Central memory CD8-positive, alpha-beta T cell (primary cell): ENCODE data around the gene GABRA4.

Experiments
- ATAC-seq: fragments of 150-1000 bp; cut with Tn5 transposase; replicated peaks from 2 replicates; pipeline ENCODE4 v1.10.0; 2022; ENCODE audit warnings: mild to moderate bottlenecking, moderate FRiP score, moderate number of reproducible peaks; ENCODE audit not compliant: poor library complexity, severe bottlenecking; ENCODE audit errors: extremely low read depth
- DNase-seq, 2 donors: peaks; one replicate each; pipeline ENCODE4 v3.0.0; 2021; ENCODE audit warnings: low spot score in 2 of 2
- H3K27ac Mint-ChIP-seq: one replicate; pipeline ENCODE4 v1.8.0; 2022; ENCODE audit warnings: low read depth, mild to moderate bottlenecking, moderate library complexity, mixed read lengths
- H3K27me3 Mint-ChIP-seq: one replicate; pipeline ENCODE4 v1.8.0; 2022; ENCODE audit warnings: mixed read lengths
- H3K36me3 Mint-ChIP-seq: one replicate; pipeline ENCODE4 v1.8.0; 2022; ENCODE audit warnings: mild to moderate bottlenecking, moderate library complexity, mixed read lengths; ENCODE audit not compliant: insufficient read depth
- H3K4me1 Mint-ChIP-seq: one replicate; pipeline ENCODE4 v1.8.0; 2022; ENCODE audit warnings: mixed read lengths
- H3K4me3 Mint-ChIP-seq: one replicate; pipeline ENCODE4 v1.8.0; 2022; ENCODE audit warnings: mild to moderate bottlenecking, moderate library complexity, mixed read lengths
- H3K9me3 Mint-ChIP-seq: one replicate; pipeline ENCODE4 v1.8.0; 2022; ENCODE audit warnings: mixed read lengths

Gene GABRA4

GRCh38 chr4:47010347-47010911 lies 17.0 kb upstream of the GABRA4 start:
- peaks cover 3% of the 10 kb centered on the region for H3K36me3 Mint-ChIP-seq
- ATAC-seq (no peak), DNase-seq (no peak)
- peak overlapping the region; percentile 65 for H3K4me3 Mint-ChIP-seq
- no peaks in the 10 kb centered on the region for H3K9me3 Mint-ChIP-seq
- peak overlapping the region; percentile 75 for H3K27ac Mint-ChIP-seq
- peaks cover 19% of the 10 kb centered on the region for H3K4me1 Mint-ChIP-seq
- H3K27me3 Mint-ChIP-seq, result no peaks in the 10 kb centered on the region

GRCh38 chr4:47002580-47002979 lies 9.2 kb upstream of the GABRA4 start:
- H3K36me3 Mint-ChIP-seq, result no peaks in the 10 kb centered on the region
- no peak overlapping the region for H3K27ac Mint-ChIP-seq
- peaks cover 12% of the 10 kb centered on the region for H3K27me3 Mint-ChIP-seq
- H3K9me3 Mint-ChIP-seq, result no peaks in the 10 kb centered on the region
- H3K4me3 Mint-ChIP-seq, result no peak overlapping the region
- DNase-seq (no peak), ATAC-seq (no peak)
- H3K4me1 Mint-ChIP-seq, result no peaks in the 10 kb centered on the region

- no peak for ATAC-seq
- H3K27ac Mint-ChIP-seq, result no peak overlapping the region
Observed at GRCh38 chr4:47000406-47000805, 7.0 kb upstream of the GABRA4 start.

GRCh38 chr4:46999566-46999965 lies 6.2 kb upstream of the GABRA4 start:
- peaks cover 35% of the 10 kb centered on the region for H3K27me3 Mint-ChIP-seq
- ATAC-seq (no peak), DNase-seq (no peak)
- no peak overlapping the region for H3K27ac Mint-ChIP-seq
- H3K36me3 Mint-ChIP-seq, result no peaks in the 10 kb centered on the region
- no peaks in the 10 kb centered on the region for H3K9me3 Mint-ChIP-seq
- no peaks in the 10 kb centered on the region for H3K4me1 Mint-ChIP-seq
- H3K4me3 Mint-ChIP-seq, result no peak overlapping the region

More at GRCh38 chr4:47000406-47000805, 7.0 kb upstream of the GABRA4 start:
- peaks cover 26% of the 10 kb centered on the region for H3K27me3 Mint-ChIP-seq
- no peak for DNase-seq
- H3K9me3 Mint-ChIP-seq, result no peaks in the 10 kb centered on the region
- H3K4me3 Mint-ChIP-seq, result no peak overlapping the region
- no peaks in the 10 kb centered on the region for H3K36me3 Mint-ChIP-seq
- no peaks in the 10 kb centered on the region for H3K4me1 Mint-ChIP-seq

- ATAC-seq (peak; percentile 28), DNase-seq (no peak)
- H3K4me1 Mint-ChIP-seq, result peaks cover 15% of the 10 kb centered on the region
- H3K27ac Mint-ChIP-seq, result no peak overlapping the region
- H3K9me3 Mint-ChIP-seq, result no peaks in the 10 kb centered on the region
- H3K27me3 Mint-ChIP-seq, result peaks cover 71% of the 10 kb centered on the region
- peak overlapping the region; percentile 39 for H3K4me3 Mint-ChIP-seq
- H3K36me3 Mint-ChIP-seq, result no peaks in the 10 kb centered on the region
Observed at GRCh38 chr4:46994007-46994405, 625 bp upstream of the GABRA4 start.

- Mint-ChIP-seq H3K9me3 (no peaks in the 10 kb centered on the region), H3K36me3 (no peaks in the 10 kb centered on the region), H3K4me3 (no peak overlapping the region), H3K4me1 (peaks cover 15% of the 10 kb centered on the region), H3K27me3 (peaks cover 57% of the 10 kb centered on the region), H3K27ac (no peak overlapping the region)
- DNase-seq, result no peak
- no peak for ATAC-seq
Observed at GRCh38 chr4:46992338-46992737, 1.0 kb downstream of the GABRA4 start.

GRCh38 chr4:46986922-46987638 lies 6.3 kb downstream of the GABRA4 start:
- Mint-ChIP-seq H3K27me3 (peaks cover 19% of the 10 kb centered on the region), H3K36me3 (no peaks in the 10 kb centered on the region), H3K4me1 (peaks cover 1% of the 10 kb centered on the region), H3K9me3 (no peaks in the 10 kb centered on the region), H3K27ac (no peak overlapping the region), H3K4me3 (no peak overlapping the region)
- no peak for ATAC-seq
- DNase-seq, result no peak

- ATAC-seq (no peak), DNase-seq (no peak)
- peaks cover 22% of the 10 kb centered on the region for H3K27me3 Mint-ChIP-seq
- no peak overlapping the region for H3K27ac Mint-ChIP-seq
- no peaks in the 10 kb centered on the region for H3K4me1 Mint-ChIP-seq
- H3K9me3 Mint-ChIP-seq, result no peaks in the 10 kb centered on the region
- no peak overlapping the region for H3K4me3 Mint-ChIP-seq
- no peaks in the 10 kb centered on the region for H3K36me3 Mint-ChIP-seq
Observed at GRCh38 chr4:46984781-46985180, 8.6 kb downstream of the GABRA4 start.

- Mint-ChIP-seq H3K27me3 (peaks cover 48% of the 10 kb centered on the region), H3K4me3 (no peak overlapping the region), H3K9me3 (no peaks in the 10 kb centered on the region), H3K36me3 (no peaks in the 10 kb centered on the region), H3K4me1 (no peaks in the 10 kb centered on the region), H3K27ac (no peak overlapping the region)
- ATAC-seq (no peak), DNase-seq (no peak)
Observed at GRCh38 chr4:46980851-46981250, 12.5 kb downstream of the GABRA4 start.

GRCh38 chr4:46979726-46980125 lies 13.7 kb downstream of the GABRA4 start:
- Mint-ChIP-seq H3K27me3 (peaks cover 59% of the 10 kb centered on the region), H3K27ac (no peak overlapping the region), H3K4me3 (no peak overlapping the region), H3K9me3 (no peaks in the 10 kb centered on the region), H3K4me1 (no peaks in the 10 kb centered on the region), H3K36me3 (no peaks in the 10 kb centered on the region)
- ATAC-seq (no peak), DNase-seq (no peak)

- peaks cover 64% of the 10 kb centered on the region for H3K27me3 Mint-ChIP-seq
- H3K4me3 Mint-ChIP-seq, result no peak overlapping the region
- H3K9me3 Mint-ChIP-seq, result no peaks in the 10 kb centered on the region
- no peak for ATAC-seq
- H3K36me3 Mint-ChIP-seq, result no peaks in the 10 kb centered on the region
- no peak for DNase-seq
- no peak overlapping the region for H3K27ac Mint-ChIP-seq
- no peaks in the 10 kb centered on the region for H3K4me1 Mint-ChIP-seq
Observed at GRCh38 chr4:46979283-46979682, 14.1 kb downstream of the GABRA4 start.

- DNase-seq (no peak), ATAC-seq (no peak)
- Mint-ChIP-seq H3K4me3 (no peak overlapping the region), H3K4me1 (no peaks in the 10 kb centered on the region), H3K27ac (no peak overlapping the region), H3K36me3 (no peaks in the 10 kb centered on the region), H3K9me3 (no peaks in the 10 kb centered on the region), H3K27me3 (peaks cover 71% of the 10 kb centered on the region)
Observed at GRCh38 chr4:46977245-46977644, 16.1 kb downstream of the GABRA4 start.

GRCh38 chr4:46975812-46976553 lies 17.4 kb downstream of the GABRA4 start:
- DNase-seq (no peak), ATAC-seq (no peak)
- no peak overlapping the region for H3K4me3 Mint-ChIP-seq
- no peak overlapping the region for H3K27ac Mint-ChIP-seq
- peaks cover 58% of the 10 kb centered on the region for H3K27me3 Mint-ChIP-seq
- H3K9me3 Mint-ChIP-seq, result no peaks in the 10 kb centered on the region
- H3K36me3 Mint-ChIP-seq, result no peaks in the 10 kb centered on the region
- H3K4me1 Mint-ChIP-seq, result no peaks in the 10 kb centered on the region
